Erythroblast (primary cell): ENCODE measurements around the gene KCP.

ENCODE experiments used
- DNase-seq, 2 experiments: peaks; one replicate each; lab custom pipeline; 2025; lab: John Stamatoyannopoulos, UW
- GATA1 ChIP-seq: IDR thresholded peaks from 2 replicates; pipeline ENCODE4 v1.6.1; 2011; ENCODE audit warnings: low read depth, mild to moderate bottlenecking, control low read depth, low read length, moderate library complexity
- POLR2A ChIP-seq: IDR thresholded peaks from 2 replicates; pipeline ENCODE4 v1.6.1; 2011; ENCODE audit warnings: mild to moderate bottlenecking, low read length

The KCP gene

GRCh38 chr7:128899392-128899791 lies 11.1 kb downstream of the KCP start:
- no peak for DNase-seq
- TF ChIP-seq GATA1 (no peak), POLR2A (no peak)

DNA sequence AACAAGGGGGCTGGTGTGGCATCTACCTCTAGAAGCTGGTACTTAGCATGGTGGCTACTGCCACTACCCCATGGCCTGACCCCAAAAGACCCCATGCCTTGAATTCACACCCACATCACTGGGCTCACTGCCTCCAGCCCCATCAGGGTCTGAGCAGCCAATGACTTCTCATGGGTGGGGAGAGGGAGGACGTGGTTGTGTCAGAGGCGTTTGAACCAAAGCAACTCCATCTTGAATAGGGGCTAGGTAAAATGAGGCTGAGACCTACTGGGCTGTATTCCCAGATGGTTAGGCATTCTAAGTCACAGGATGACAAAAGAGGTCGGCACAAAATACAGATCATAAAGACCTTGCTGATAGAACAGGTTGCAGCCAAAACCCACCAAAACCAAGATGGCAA lies 15.2 kb downstream of the KCP start:
- no peak for TF ChIP-seq POLR2A
- no peak for TF ChIP-seq GATA1
- DNase-seq = no peak

DNA sequence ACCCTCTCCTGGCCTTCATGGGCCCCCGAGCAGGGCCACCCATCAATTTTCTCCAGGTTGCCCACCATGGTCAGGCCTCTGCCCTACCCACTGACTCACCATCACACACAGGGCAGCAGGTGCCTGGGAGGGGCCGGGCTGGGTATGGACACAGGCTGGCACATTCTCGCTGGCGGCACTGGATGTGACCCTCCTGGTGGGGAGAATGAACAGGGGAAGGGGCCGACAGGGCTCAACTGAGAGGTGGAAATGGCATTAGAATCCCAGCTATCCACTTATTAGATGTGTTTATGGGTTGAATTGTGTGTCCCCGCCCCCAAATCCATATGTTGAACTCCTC lies 16.4 kb downstream of the KCP start:
- no peak for TF ChIP-seq GATA1
- no peak for TF ChIP-seq POLR2A
- DNase-seq = no peak

DNA sequence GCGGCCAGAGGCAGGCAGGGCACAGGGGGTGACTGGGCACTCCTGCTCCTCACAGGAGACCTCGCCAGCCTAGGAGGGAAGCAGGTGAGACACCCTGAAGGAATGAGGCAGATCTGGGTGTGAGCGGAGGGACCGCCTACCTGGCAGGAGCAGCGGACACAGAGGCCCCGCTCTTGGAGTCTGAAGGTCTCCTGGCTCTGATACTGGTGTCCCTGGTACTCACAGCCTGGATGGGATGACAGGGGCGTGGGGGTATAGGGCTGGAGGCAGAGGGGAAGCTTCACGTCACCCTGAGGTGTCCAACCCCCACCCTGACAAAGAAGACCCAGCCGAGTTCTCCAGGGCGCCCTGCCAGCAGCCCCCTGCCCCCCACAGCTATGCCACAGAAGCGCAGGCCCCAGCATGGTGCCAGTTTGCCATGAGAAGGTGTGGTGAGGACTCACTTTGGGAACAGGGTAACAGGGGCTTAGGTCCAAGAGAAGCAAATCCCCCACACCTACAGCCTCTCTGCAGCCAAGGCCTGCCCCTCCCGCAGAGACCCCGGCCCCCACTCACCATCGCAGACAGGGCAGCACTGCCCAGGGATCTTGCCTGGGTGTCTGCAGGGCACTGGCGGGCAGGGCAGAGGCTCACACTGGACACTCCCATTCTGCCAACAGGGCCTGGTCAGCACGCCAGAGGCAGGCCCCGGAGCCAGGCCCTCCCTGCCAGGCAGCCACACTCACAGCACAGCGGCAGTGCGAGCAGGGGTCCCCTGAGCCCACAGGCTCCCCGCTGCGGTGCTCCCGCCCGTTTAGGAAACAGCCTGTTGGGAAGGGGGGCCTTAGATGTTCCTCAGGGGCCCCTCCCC lies 17.0 kb downstream of the KCP start:
- TF ChIP-seq POLR2A = no peak
- TF ChIP-seq GATA1 = no peak
- no peak for DNase-seq

GRCh38 chr7:128892521-128893250 lies 17.8 kb downstream of the KCP start:
- no peak for DNase-seq
- TF ChIP-seq GATA1 (no peak), POLR2A (no peak)

DNA sequence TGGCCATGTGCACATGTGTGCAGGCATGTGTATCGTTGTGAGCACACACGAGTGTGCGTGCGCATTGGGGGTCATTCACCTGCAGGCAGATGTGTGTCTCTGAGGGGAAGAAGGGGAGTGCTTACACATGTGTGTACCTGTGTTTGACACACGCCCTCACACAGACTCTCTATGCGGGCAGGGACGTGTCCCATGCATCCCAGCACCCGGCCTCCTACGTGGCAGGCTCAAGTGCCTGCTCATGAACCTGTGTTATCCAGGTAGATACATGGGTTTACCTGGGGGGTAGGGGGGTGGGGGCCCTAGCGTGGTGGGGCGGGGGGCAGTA lies 18.6 kb downstream of the KCP start:
- no peak for DNase-seq

GRCh38 chr7:128891110-128891941 lies 19.2 kb downstream of the KCP start:
- no peak for DNase-seq
- TF ChIP-seq POLR2A = no peak
- TF ChIP-seq GATA1 = no peak

More for the DNA sequence above, 18.6 kb downstream of the KCP start:
- no peak for TF ChIP-seq POLR2A
- no peak for TF ChIP-seq GATA1

GRCh38 chr7:128890306-128891109 lies 20.0 kb downstream of the KCP start:
- TF ChIP-seq GATA1 (no peak), POLR2A (no peak)

DNA sequence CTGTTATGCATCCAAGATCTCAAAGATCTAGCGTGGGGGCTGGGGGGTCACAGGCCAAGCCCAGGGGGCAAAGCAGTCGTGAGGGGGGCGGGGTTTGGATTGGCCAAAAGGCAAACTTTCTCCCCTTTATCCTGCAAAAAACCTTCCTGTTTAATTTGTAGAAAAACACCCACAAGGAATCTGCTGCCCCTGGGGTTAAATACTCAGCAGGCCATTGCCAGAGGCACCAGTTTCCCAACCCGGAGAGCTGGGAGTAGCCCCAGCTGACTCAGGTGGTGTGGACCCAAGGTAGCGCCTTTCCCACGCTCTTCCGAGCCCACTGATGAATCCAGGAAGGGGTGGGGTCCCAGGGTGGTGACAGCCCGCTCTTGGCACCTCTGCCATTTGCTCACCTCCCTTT lies 21.4 kb downstream of the KCP start:
- TF ChIP-seq POLR2A (no peak), GATA1 (no peak)
- no peak for DNase-seq

More at GRCh38 chr7:128890306-128891109, 20.0 kb downstream of the KCP start:
- no peak for DNase-seq

- no peak for TF ChIP-seq POLR2A
- TF ChIP-seq GATA1 = no peak
- no peak for DNase-seq
Observed at GRCh38 chr7:128888756-128889095, 21.8 kb downstream of the KCP start.

- no peak for TF ChIP-seq GATA1
- DNase-seq = no peak
Observed at GRCh38 chr7:128888039-128888755, 22.3 kb downstream of the KCP start.

DNA sequence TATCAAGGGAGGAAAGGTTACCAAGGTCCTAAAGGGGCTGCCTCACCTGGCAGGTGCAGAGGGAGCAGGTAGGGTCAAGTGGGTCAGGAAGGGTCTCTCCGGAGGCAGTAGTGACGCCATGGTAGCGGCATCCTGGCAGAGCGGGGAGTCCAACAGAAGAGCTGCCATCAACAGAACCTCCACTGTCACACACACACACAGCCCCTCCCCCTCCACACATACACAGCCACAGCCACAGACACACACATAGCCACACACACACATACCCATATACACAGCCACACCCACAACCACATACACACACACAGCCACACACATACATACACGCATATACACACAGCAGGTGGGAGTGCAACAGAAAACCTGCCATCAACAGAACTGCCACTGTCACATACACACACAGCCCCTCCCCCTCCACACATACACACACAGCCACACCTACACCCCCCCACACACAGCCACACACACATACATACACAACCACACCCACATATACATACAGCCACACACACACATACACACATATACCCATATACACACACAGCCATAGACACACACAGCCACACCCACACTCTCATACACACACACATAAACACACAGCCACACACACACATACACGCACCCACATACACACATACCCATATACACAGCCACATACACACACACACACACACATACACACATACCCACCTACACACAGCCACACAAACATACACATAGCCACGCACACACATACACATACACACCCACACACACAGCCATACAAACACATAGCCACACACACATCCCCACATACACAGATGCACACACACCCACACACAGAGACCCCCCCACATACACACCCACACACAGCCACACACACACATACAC lies 23.1 kb downstream of the KCP start:
- TF ChIP-seq GATA1 (no peak), POLR2A (no peak)
- DNase-seq = peak in 1 of 2 experiments; percentile 24
